Body of pancreas (tissue), 4 donors: ENCODE measurements around the gene SAV1. TPM values are rescaled to one million over a fixed set of nuclear protein-coding genes. Genes with fewer than 3 reads are reported as not detected.
A peak's percentile ranks its signal among the peaks of the same experiment; 100 is the strongest.

ENCODE experiments used
- ATAC-seq: fragments of 150-250 bp; one replicate; pipeline ENCODE4 v1.9.1; 2016
- DNase-seq, 4 donors: peaks; one replicate each; pipeline ENCODE4 v3.0.0-alpha.2; 2019
- H3K27ac ChIP-seq, 4 donors: fragments of 200-600 bp; sonication (generic); 1 replicate in 3 of 4; 2 replicates in 1 of 4; pipeline versions ENCODE4 v1.5.1 to v1.6.1; 2016 to 2019; ENCODE audit warnings: mild to moderate bottlenecking in 1 of 4, mixed read lengths in 1 of 4, moderate library complexity in 1 of 4
- H3K27me3 ChIP-seq, 2 donors: fragments of 200-600 bp; sonication (generic); one replicate each; pipeline ENCODE4 v1.6.0; 2016; ENCODE audit warnings: mild to moderate bottlenecking in 1 of 2
- H3K36me3 ChIP-seq, 2 donors: fragments of 200-600 bp; sonication (generic); replicated peaks in 1 of 2; 2 replicates each; pipeline ENCODE4 v1.5.1; 2016; ENCODE audit warnings: low read depth in 2 of 2; ENCODE audit not compliant: insufficient read depth in 1 of 2
- H3K4me1 ChIP-seq: fragments of 200-600 bp; sonication (generic); one replicate; pipeline ENCODE4 v1.6.0; 2016
- H3K4me3 ChIP-seq, 2 donors: fragments of 200-600 bp; sonication (generic); 1 replicate in 1 of 2; 2 replicates in 1 of 2; pipeline ENCODE4 v1.5.1; 2016 to 2019
- H3K9me3 ChIP-seq, 3 donors: fragments of 200-600 bp; sonication (generic); 1 replicate in 2 of 3; 2 replicates in 1 of 3; pipeline ENCODE4 v1.5.1; 2016
- CTCF ChIP-seq, 7 experiments: fragments of 450-650 bp in 4 of 7; fragments of 200-600 bp in 3 of 7; sonication (generic) in 3 of 7; IDR thresholded peaks; one replicate each; pipeline ENCODE4 v1.5.1; 2016 to 2019; ENCODE audit warnings: antibody characterized with exemption in 7 of 7
- POLR2A ChIP-seq, 3 donors: fragments of 450-650 bp; IDR thresholded peaks; one replicate each; pipeline ENCODE4 v1.6.1; 2016; ENCODE audit warnings: antibody characterized with exemption in 3 of 3, mild to moderate bottlenecking in 2 of 3
- WGBS, 2 donors: methylation state at CpG; one replicate each; pipeline ENCODE4 v1.1.5; 2017; 5-methylcytosine and 5-hydroxymethylcytosine counted together
- intact Hi-C: fragments of 100-400 bp; cut with DNase I; formaldehyde crosslinking; loops from one replicate; pipeline ENCODE4 v1.15.1; 2023
- total RNA-seq, 2 donors: library from RNA; depleted of rRNA; stranded (reverse); fragments of >200 nt; gene quantifications; one replicate each; pipeline ENCODE4 v1.1.0, GENCODE V29; 2016

SAV1 gene
- 10 to 100 TPM; 55.0 to 94.9 TPM for total RNA-seq

GRCh38 chr14:50667996-50668825 lies at the start of gene SAV1:
SAV1 (minus strand) TSS chr14:50668306; CDS start chr14:50667967, 339 bp downstream.
- WGBS, 2 donors, result 0 to 1% methylated on average over 15 to 79 of the region's 92 CpGs
- Histone ChIP-seq H3K27ac (peak within 1 kb of the TSS; percentile 89 to 99 (median 97)), H3K27me3 (no peaks in the 10 kb centered on the region), H3K36me3 (no peaks in the 10 kb centered on the region), H3K4me3 (peak within 1 kb of the TSS; percentile 21 to 57), H3K4me1 (peaks cover 29% of the 10 kb centered on the region), H3K9me3 (no peaks in the 10 kb centered on the region)
- DNase-seq (peak; percentile 86 to 90 (median 88)), ATAC-seq (peak; percentile 86)
- intact Hi-C loops, result no loop called here
- TF ChIP-seq CTCF (IDR thresholded peaks at IDR 0.05), result peak in 2 of 7 experiments; percentile 13 to 17
- TF ChIP-seq POLR2A (IDR thresholded peaks at IDR 0.05), result peak; percentile 96 to 97 (median 96)

- no peak for DNase-seq
- 55 to 62% methylated on average over 7 of the region's 7 CpGs for WGBS, 2 donors
- no peaks in the 10 kb centered on the region for H3K36me3 ChIP-seq
These were observed 49.7 kb upstream of the SAV1 start for GRCh38 chr14:50717811-50718210.

GRCh38 chr14:50714450-50715073 lies 46.5 kb upstream of the SAV1 start:
- Histone ChIP-seq H3K36me3 (no peaks in the 10 kb centered on the region), H3K27me3 (no peaks in the 10 kb centered on the region), H3K4me1 (peaks cover 3% of the 10 kb centered on the region), H3K4me3 (no peak overlapping the region), H3K9me3 (no peaks in the 10 kb centered on the region), H3K27ac (no peak overlapping the region)
- TF ChIP-seq CTCF (IDR thresholded peaks at IDR 0.05), result peak in 6 of 7 experiments; percentile 37 to 64 (median 46)
- TF ChIP-seq POLR2A (IDR thresholded peaks at IDR 0.05), result no peak
- DNase-seq (peak in 3 of 4 donors; percentile 17 to 36 (median 33)), ATAC-seq (peak; percentile 35)
- WGBS, 2 donors, result 63 to 71% methylated on average over 2 of the region's 2 CpGs
- intact Hi-C loops, result no loop called here

More at GRCh38 chr14:50717811-50718210, 49.7 kb upstream of the SAV1 start:
- H3K9me3 ChIP-seq, result no peaks in the 10 kb centered on the region
- no peak overlapping the region for H3K4me3 ChIP-seq
- no peaks in the 10 kb centered on the region for H3K4me1 ChIP-seq
- no peak overlapping the region for H3K27ac ChIP-seq
- H3K27me3 ChIP-seq, result no peaks in the 10 kb centered on the region
- intact Hi-C loops, result no loop called here
- no peak for TF ChIP-seq POLR2A (IDR thresholded peaks at IDR 0.05)
- no peak for TF ChIP-seq CTCF (IDR thresholded peaks at IDR 0.05)
- no peak for ATAC-seq

- H3K9me3 ChIP-seq, result no peaks in the 10 kb centered on the region
- H3K36me3 ChIP-seq, result no peaks in the 10 kb centered on the region
- H3K27ac ChIP-seq, result no peak overlapping the region
- H3K4me3 ChIP-seq, result no peak overlapping the region
- no peaks in the 10 kb centered on the region for H3K27me3 ChIP-seq
- no peak for TF ChIP-seq POLR2A (IDR thresholded peaks at IDR 0.05)
- TF ChIP-seq CTCF (IDR thresholded peaks at IDR 0.05), result no peak
- whole genome bisulfite sequencing, 2 donors, result 94 to 96% methylated on average over 3 of the region's 3 CpGs
- ATAC-seq (no peak), DNase-seq (no peak)
- peaks cover 8% of the 10 kb centered on the region for H3K4me1 ChIP-seq
- intact Hi-C loops, result no loop called here
These were observed 42.9 kb upstream of the SAV1 start for GRCh38 chr14:50711043-50711442.
